Measurements from ENCODE around the gene ANKRD62.
"Not testable (repeated sequence)": the region's sequence is repeated elsewhere in the genome, so short reads cannot be mapped to it uniquely, and the experiment has no call there.

Gene ANKRD62

DNA sequence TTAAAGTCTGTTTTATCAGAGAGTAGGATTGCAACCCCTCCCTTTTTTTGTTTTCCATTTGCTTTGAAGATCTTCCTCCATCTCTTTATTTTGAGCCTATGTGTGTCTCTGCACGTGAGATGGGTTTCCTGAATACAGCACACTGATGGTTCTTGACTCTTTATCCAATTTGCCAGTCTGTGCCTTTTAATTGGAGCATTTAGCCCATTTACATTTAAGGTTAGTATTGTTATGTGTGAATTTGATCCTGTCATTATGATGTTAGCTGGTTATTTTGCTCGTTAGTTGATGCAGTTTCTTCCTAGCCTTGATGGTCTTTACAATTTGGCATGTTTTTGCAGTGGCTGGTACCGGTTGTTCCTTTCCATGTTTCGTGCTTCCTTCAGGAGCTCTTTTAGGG, 45.2 kb downstream of the ANKRD62 start:
- H3K4me1 ChIP-seq (ENCODE audit: insufficient read depth, low read length, severe bottlenecking); H2AFZ ChIP-seq (ENCODE audit: low read length); H3K27ac ChIP-seq (ENCODE audit: low read depth, low read length, poor library complexity, severe bottlenecking); H3K9ac ChIP-seq (ENCODE audit: low read length); H3K9me2 ChIP-seq (ENCODE audit: low read depth, low read length); H3K79me2 ChIP-seq (ENCODE audit: insufficient read depth, low read length); H3K4me3 ChIP-seq (ENCODE audit: low read depth, low read length, poor library complexity, severe bottlenecking); H3K4me2 ChIP-seq (ENCODE audit: low read length); H3F3A ChIP-seq (ENCODE audit: insufficient read depth, low read length); H3K27me3 ChIP-seq (ENCODE audit: insufficient read depth, low read length); H3K9me3 ChIP-seq (ENCODE audit: low read length); H3K36me3 ChIP-seq (ENCODE audit: insufficient read depth, low read length); H4K20me1 ChIP-seq (ENCODE audit: insufficient read depth, low read length): not testable (repeated sequence)

- H3K27ac ChIP-seq (ENCODE audit: low read depth, low read length, poor library complexity, severe bottlenecking); H2AFZ ChIP-seq (ENCODE audit: low read length); H3F3A ChIP-seq (ENCODE audit: insufficient read depth, low read length); H3K27me3 ChIP-seq (ENCODE audit: insufficient read depth, low read length); H3K4me1 ChIP-seq (ENCODE audit: insufficient read depth, low read length, severe bottlenecking); H3K9me2 ChIP-seq (ENCODE audit: low read depth, low read length); H3K79me2 ChIP-seq (ENCODE audit: insufficient read depth, low read length); H3K36me3 ChIP-seq (ENCODE audit: insufficient read depth, low read length); H4K20me1 ChIP-seq (ENCODE audit: insufficient read depth, low read length); H3K9ac ChIP-seq (ENCODE audit: low read length); H3K9me3 ChIP-seq (ENCODE audit: low read length); H3K4me3 ChIP-seq (ENCODE audit: low read depth, low read length, poor library complexity, severe bottlenecking); H3K4me2 ChIP-seq (ENCODE audit: low read length): not testable (repeated sequence)
Measured at GRCh38 chr18:12140866-12141265, 47.2 kb downstream of the ANKRD62 start.

DNA sequence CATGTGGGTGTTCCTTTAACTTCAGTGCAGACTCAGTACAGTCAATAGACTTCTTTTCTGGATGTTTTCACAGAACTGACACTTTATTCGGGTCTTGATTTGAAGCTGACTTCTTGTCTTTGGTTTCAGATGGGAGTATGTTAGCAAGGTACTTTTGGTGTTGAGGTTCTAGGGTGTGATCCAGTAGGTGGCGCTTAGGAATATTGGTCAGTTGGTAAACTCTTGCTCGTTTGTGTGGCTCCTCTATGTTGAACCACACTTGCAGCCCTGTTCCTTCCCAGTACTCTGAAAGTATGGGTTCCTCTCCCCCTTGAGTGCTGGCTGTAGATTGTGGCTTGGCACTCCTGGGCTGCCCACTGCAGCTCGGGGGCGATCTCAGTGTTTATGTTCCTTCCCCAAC, 48.1 kb downstream of the ANKRD62 start:
- not testable (repeated sequence) for H3K4me1 ChIP-seq (ENCODE audit: insufficient read depth, low read length, severe bottlenecking); H3K4me2 ChIP-seq (ENCODE audit: low read length); H3K27me3 ChIP-seq (ENCODE audit: insufficient read depth, low read length); H3K36me3 ChIP-seq (ENCODE audit: insufficient read depth, low read length); H2AFZ ChIP-seq (ENCODE audit: low read length); H3K9ac ChIP-seq (ENCODE audit: low read length); H3K79me2 ChIP-seq (ENCODE audit: insufficient read depth, low read length); H3K4me3 ChIP-seq (ENCODE audit: low read depth, low read length, poor library complexity, severe bottlenecking); H3F3A ChIP-seq (ENCODE audit: insufficient read depth, low read length); H3K27ac ChIP-seq (ENCODE audit: low read depth, low read length, poor library complexity, severe bottlenecking); H4K20me1 ChIP-seq (ENCODE audit: insufficient read depth, low read length); H3K9me3 ChIP-seq (ENCODE audit: low read length); H3K9me2 ChIP-seq (ENCODE audit: low read depth, low read length)

DNA sequence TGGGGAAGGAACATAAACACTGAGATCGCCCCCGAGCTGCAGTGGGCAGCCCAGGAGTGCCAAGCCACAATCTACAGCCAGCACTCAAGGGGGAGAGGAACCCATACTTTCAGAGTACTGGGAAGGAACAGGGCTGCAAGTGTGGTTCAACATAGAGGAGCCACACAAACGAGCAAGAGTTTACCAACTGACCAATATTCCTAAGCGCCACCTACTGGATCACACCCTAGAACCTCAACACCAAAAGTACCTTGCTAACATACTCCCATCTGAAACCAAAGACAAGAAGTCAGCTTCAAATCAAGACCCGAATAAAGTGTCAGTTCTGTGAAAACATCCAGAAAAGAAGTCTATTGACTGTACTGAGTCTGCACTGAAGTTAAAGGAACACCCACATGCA, 55.8 kb downstream of the ANKRD62 start:
- not testable (repeated sequence) for H3K4me3 ChIP-seq (ENCODE audit: low read depth, low read length, poor library complexity, severe bottlenecking); H3K79me2 ChIP-seq (ENCODE audit: insufficient read depth, low read length); H3K9ac ChIP-seq (ENCODE audit: low read length); H3K9me3 ChIP-seq (ENCODE audit: low read length); H3K36me3 ChIP-seq (ENCODE audit: insufficient read depth, low read length); H3K4me2 ChIP-seq (ENCODE audit: low read length); H3K4me1 ChIP-seq (ENCODE audit: insufficient read depth, low read length, severe bottlenecking); H3K27me3 ChIP-seq (ENCODE audit: insufficient read depth, low read length); H3K9me2 ChIP-seq (ENCODE audit: low read depth, low read length); H4K20me1 ChIP-seq (ENCODE audit: insufficient read depth, low read length); H2AFZ ChIP-seq (ENCODE audit: low read length); H3K27ac ChIP-seq (ENCODE audit: low read depth, low read length, poor library complexity, severe bottlenecking); H3F3A ChIP-seq (ENCODE audit: insufficient read depth, low read length)

DNA sequence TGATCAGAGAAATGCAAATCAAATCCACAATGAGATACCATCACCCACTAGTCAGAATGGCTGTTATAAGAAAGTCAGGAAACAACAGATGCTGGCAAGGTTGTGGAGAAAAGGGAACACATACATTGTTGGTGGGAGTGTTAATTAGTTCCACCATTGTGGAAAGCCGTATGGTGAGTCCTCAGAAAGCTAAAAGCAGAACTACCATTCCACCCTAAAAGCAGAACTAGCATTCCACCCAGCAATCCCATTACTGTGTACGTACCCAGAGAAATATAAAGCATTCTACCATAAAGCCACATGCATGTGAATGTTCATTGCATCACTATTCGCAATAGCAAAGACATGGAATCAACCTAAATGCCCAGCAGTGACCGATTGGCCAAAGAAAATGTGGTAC, 60.7 kb downstream of the ANKRD62 start:
- Histone ChIP-seq H4K20me1 (ENCODE audit: insufficient read depth, low read length) (no peaks in the 10 kb centered on the region), H3K36me3 (ENCODE audit: insufficient read depth, low read length) (no peaks in the 10 kb centered on the region), H3K27me3 (ENCODE audit: insufficient read depth, low read length) (no peaks in the 10 kb centered on the region), H3K9me2 (ENCODE audit: low read depth, low read length) (no peaks in the 10 kb centered on the region), H3K27ac (ENCODE audit: low read depth, low read length, poor library complexity, severe bottlenecking) (no peak overlapping the region), H3K9ac (ENCODE audit: low read length) (no peak overlapping the region), H3K4me1 (ENCODE audit: insufficient read depth, low read length, severe bottlenecking) (no peaks in the 10 kb centered on the region), H3K9me3 (ENCODE audit: low read length) (no peaks in the 10 kb centered on the region), H3K4me2 (ENCODE audit: low read length) (no peak overlapping the region), H3K79me2 (ENCODE audit: insufficient read depth, low read length) (no peaks in the 10 kb centered on the region), H2AFZ (ENCODE audit: low read length) (no peak overlapping the region), H3K4me3 (ENCODE audit: low read depth, low read length, poor library complexity, severe bottlenecking) (no peak overlapping the region), H3F3A (ENCODE audit: insufficient read depth, low read length) (no peaks in the 10 kb centered on the region)
- TF ChIP-seq EZH2 (IDR thresholded peaks at IDR 0.05; ENCODE audit: borderline replicate concordance, low read length) (no peak), CTCF (IDR thresholded peaks at IDR 0.05; ENCODE audit: low read length) (no peak)
